Measurements from ENCODE around the gene MOCOS.
A peak's percentile ranks its signal among the peaks of the same experiment; 100 is the strongest.
"Not testable (repeated sequence)": the region's sequence is repeated elsewhere in the genome, so short reads cannot be mapped to it uniquely, and the experiment has no call there.

MOCOS gene

GRCh38 chr18:36201765-36202164, 14.5 kb downstream of the MOCOS start:
- DNase-seq: no peak

- DNase-seq: no peak
Observed at GRCh38 chr18:36203360-36203895, 16.1 kb downstream of the MOCOS start.

GRCh38 chr18:36205166-36205565, 17.9 kb downstream of the MOCOS start:
- DNase-seq: no peak

GRCh38 chr18:36207303-36207702, 20.0 kb downstream of the MOCOS start:
- DNase-seq: no peak

GRCh38 chr18:36207969-36208368, 20.7 kb downstream of the MOCOS start:
- DNase-seq: not testable (repeated sequence)

GRCh38 chr18:36211612-36212065, 24.3 kb downstream of the MOCOS start:
- peak; percentile 53 for DNase-seq

- DNase-seq: no peak
Observed at GRCh38 chr18:36212301-36213171, 25.2 kb downstream of the MOCOS start.

GRCh38 chr18:36214811-36215210, 27.5 kb downstream of the MOCOS start:
- DNase-seq: no peak

- DNase-seq: no peak
Observed at GRCh38 chr18:36215577-36215976, 28.3 kb downstream of the MOCOS start.

GRCh38 chr18:36217348-36217747, 30.1 kb downstream of the MOCOS start:
- no peak for DNase-seq

GRCh38 chr18:36229188-36229587, 41.9 kb downstream of the MOCOS start:
- no peak for DNase-seq

GRCh38 chr18:36240510-36240909, 53.2 kb downstream of the MOCOS start:
- not testable (repeated sequence) for DNase-seq

GRCh38 chr18:36241831-36242230, 54.5 kb downstream of the MOCOS start:
- no peak for DNase-seq

- no peak for DNase-seq
Observed at GRCh38 chr18:36247036-36247435, 59.7 kb downstream of the MOCOS start.

- no peak for DNase-seq
Observed at GRCh38 chr18:36249392-36249791, 62.1 kb downstream of the MOCOS start.

- no peak for DNase-seq
Observed at GRCh38 chr18:36250827-36251226, 63.5 kb downstream of the MOCOS start.

- DNase-seq: no peak
Observed at GRCh38 chr18:36255072-36255698, 67.9 kb downstream of the MOCOS start.

- no peak for DNase-seq
Observed at GRCh38 chr18:36256094-36256493, 68.8 kb downstream of the MOCOS start.

GRCh38 chr18:36262971-36263370, 75.7 kb downstream of the MOCOS start:
- no peak for DNase-seq

- no peak for DNase-seq
Observed at GRCh38 chr18:36264283-36264682, 77.0 kb downstream of the MOCOS start.

GRCh38 chr18:36265015-36265414, 77.7 kb downstream of the MOCOS start:
- DNase-seq: no peak

GRCh38 chr18:36269157-36269556, 81.9 kb downstream of the MOCOS start:
- no peak for DNase-seq

GRCh38 chr18:36271153-36271552, 83.9 kb downstream of the MOCOS start:
- no peak for DNase-seq

- no peak for DNase-seq
Observed at GRCh38 chr18:36273347-36273746, 86.0 kb downstream of the MOCOS start.
